Activated naive CD4-positive, alpha-beta T cell treated with anti-CD3 and anti-CD28 coated beads, Interleukin-2, amount 50 U/mL, for 16 hours (primary cell): ENCODE results near the gene CD53.
"Not testable (repeated sequence)": the region's sequence is repeated elsewhere in the genome, so short reads cannot be mapped to it uniquely, and the experiment has no call there.

Experiments used
- DNase-seq: peaks from one replicate; pipeline ENCODE4 v3.0.0-alpha.2; 2020

Gene CD53

GRCh38 chr1:110872745-110873720, at the start of gene CD53:
CD53 (plus strand) TSS chr1:110873148; CDS start chr1:110891409, 18,261 bp downstream.
- DNase-seq: peak; percentile 26

- no peak for DNase-seq
Measured at GRCh38 chr1:110824192-110824591, 48.8 kb upstream of the CD53 start.

- DNase-seq: no peak
Measured at GRCh38 chr1:110829955-110830553, 42.9 kb upstream of the CD53 start.

- DNase-seq: not testable (repeated sequence)
Measured at GRCh38 chr1:110833779-110834178, 39.2 kb upstream of the CD53 start.

- DNase-seq: no peak
Measured at GRCh38 chr1:110846861-110847260, 26.1 kb upstream of the CD53 start.

GRCh38 chr1:110850145-110850544, 22.8 kb upstream of the CD53 start:
- no peak for DNase-seq

GRCh38 chr1:110850627-110851026, 22.3 kb upstream of the CD53 start:
- no peak for DNase-seq

GRCh38 chr1:110853135-110853534, 19.8 kb upstream of the CD53 start:
- DNase-seq: no peak

GRCh38 chr1:110856410-110856809, 16.5 kb upstream of the CD53 start:
- DNase-seq: no peak

GRCh38 chr1:110857964-110858948, 14.7 kb upstream of the CD53 start:
- DNase-seq: no peak

GRCh38 chr1:110859062-110859461, 13.9 kb upstream of the CD53 start:
- no peak for DNase-seq

- no peak for DNase-seq
Measured at GRCh38 chr1:110860174-110860573, 12.8 kb upstream of the CD53 start.

GRCh38 chr1:110860620-110861019, 12.3 kb upstream of the CD53 start:
- DNase-seq: not testable (repeated sequence)

- not testable (repeated sequence) for DNase-seq
Measured at GRCh38 chr1:110861942-110862341, 11.0 kb upstream of the CD53 start.

GRCh38 chr1:110864287-110864686, 8.7 kb upstream of the CD53 start:
- DNase-seq: no peak

GRCh38 chr1:110870721-110871388, 2.1 kb upstream of the CD53 start:
- DNase-seq: no peak

GRCh38 chr1:110872366-110872744, 593 bp upstream of the CD53 start:
- DNase-seq: no peak

GRCh38 chr1:110873856-110874255, 908 bp downstream of the CD53 start:
- no peak for DNase-seq

- no peak for DNase-seq
Measured at GRCh38 chr1:110874324-110875215, 1.6 kb downstream of the CD53 start.

GRCh38 chr1:110875216-110875731, 2.3 kb downstream of the CD53 start:
- DNase-seq: peak; percentile 39

GRCh38 chr1:110876748-110877341, 3.9 kb downstream of the CD53 start:
- DNase-seq: no peak
